PC-3 (cell line): ENCODE measurements around the gene HARS1. TPM values are rescaled to one million over a fixed set of nuclear protein-coding genes. Genes with fewer than 3 reads are reported as not detected.
A peak's percentile ranks its signal among the peaks of the same experiment; 100 is the strongest.

Experiments used
- ATAC-seq: fragments of 200-7000 bp; cut with Tn5 transposase; 2 replicates; pipeline ENCODE4 v1.9.1; 2020; ENCODE audit warnings: mild to moderate bottlenecking, moderate library complexity
- Bru-seq: library from RNA; stranded (reverse); fragments of 400-500 nt; gene quantifications from one replicate; lab custom pipeline; 2021; lab: Mats Ljungman, UMichigan
- BruChase-seq, 2 experiments: library from RNA; stranded (reverse); fragments of 400-500 nt; gene quantifications; one replicate each; lab custom pipeline; 2021; lab: Mats Ljungman, UMichigan
- BruUV-seq: library from RNA; stranded (reverse); fragments of 400-500 nt; replicated peaks from 2 replicates; lab custom pipeline; 2021; lab: Mats Ljungman, UMichigan
- CTCF ChIA-PET: fragments of 300-600 bp; sonication (Branson Sonifier 250); formaldehyde crosslinking; loops from one replicate; lab custom pipeline; 2022; ENCODE audit warnings: antibody characterized with exemption; lab: Charles Lee
- POLR2A ChIA-PET: fragments of 300-600 bp; sonication (Branson Sonifier 250); formaldehyde crosslinking; loops from one replicate; lab custom pipeline; 2022; ENCODE audit warnings: antibody characterized with exemption; ENCODE audit not compliant: unreplicated experiment; lab: Charles Lee
- DNase-seq: peaks from one replicate; pipeline ENCODE4 v3.0.0-alpha.2; 2015
- H2AFZ ChIP-seq: fragments of 300-600 bp; sonication (generic); 2 replicates; pipeline ENCODE4 v1.6.0; 2016; ENCODE audit warnings: antibody characterized with exemption, low read length
- H3F3A ChIP-seq: fragments of 300-600 bp; sonication (generic); one replicate; pipeline ENCODE4 v1.6.0; 2017; ENCODE audit warnings: antibody characterized with exemption, low read length, control low read depth, mild to moderate bottlenecking; ENCODE audit not compliant: unreplicated experiment
- H3K27ac ChIP-seq: fragments of 300-600 bp; sonication (generic); 2 replicates; pipeline ENCODE4 v1.5.1; 2016; ENCODE audit warnings: mild to moderate bottlenecking, low read length
- H3K27me3 ChIP-seq: fragments of 300-600 bp; sonication (generic); 2 replicates; pipeline ENCODE4 v1.6.1; 2016; ENCODE audit warnings: low read length, mixed read lengths
- H3K36me3 ChIP-seq: fragments of 300-600 bp; sonication (generic); 2 replicates; pipeline ENCODE4 v1.6.1; 2016; ENCODE audit warnings: low read depth, mixed run types, low read length, mixed read lengths
- H3K4me1 ChIP-seq: fragments of 300-600 bp; sonication (generic); 2 replicates; pipeline ENCODE4 v1.5.1; 2016; ENCODE audit warnings: low read length; ENCODE audit not compliant: insufficient read depth
- H3K4me2 ChIP-seq: fragments of 300-600 bp; sonication (generic); 2 replicates; pipeline ENCODE4 v1.6.0; 2016; ENCODE audit warnings: low read length
- H3K4me3 ChIP-seq: fragments of 300-600 bp; sonication (generic); 2 replicates; pipeline ENCODE4 v1.5.1; 2016; ENCODE audit warnings: mild to moderate bottlenecking, low read length, mixed read lengths
- H3K79me2 ChIP-seq: fragments of 300-600 bp; sonication (generic); 2 replicates; pipeline ENCODE4 v1.6.1; 2017; ENCODE audit warnings: low read length, mixed read lengths
- H3K9ac ChIP-seq: fragments of 300-600 bp; sonication (generic); 2 replicates; pipeline ENCODE4 v1.6.0; 2016; ENCODE audit warnings: mild to moderate bottlenecking, low read length
- H3K9me2 ChIP-seq: fragments of 300-600 bp; sonication (generic); replicated peaks from 2 replicates; pipeline ENCODE4 v1.6.1; 2016; ENCODE audit warnings: mixed run types, low read length, mixed read lengths
- H3K9me3 ChIP-seq: fragments of 300-600 bp; sonication (generic); 2 replicates; pipeline ENCODE4 v1.6.1; 2016; ENCODE audit warnings: low read length, mixed read lengths
- H4K20me1 ChIP-seq: fragments of 300-600 bp; sonication (generic); 2 replicates; pipeline ENCODE4 v1.6.1; 2016; ENCODE audit warnings: low read length, mixed read lengths
- EZH2 ChIP-seq: fragments of 300-600 bp; sonication (generic); IDR thresholded peaks from one replicate; pipeline ENCODE4 v1.6.1; 2017; ENCODE audit warnings: antibody characterized with exemption, mild to moderate bottlenecking, low read length; ENCODE audit not compliant: unreplicated experiment
- EZH2phosphoT487 ChIP-seq: fragments of 300-600 bp; sonication (generic); IDR thresholded peaks from 2 replicates; pipeline ENCODE4 v1.6.1; 2018; ENCODE audit warnings: mild to moderate bottlenecking, antibody characterized with exemption, low read length, borderline replicate concordance
- intact Hi-C: fragments of 100-400 bp; cut with micrococcal nuclease; formaldehyde crosslinking; loops from 2 replicates; pipeline ENCODE4 v1.9.0; 2023
- long read RNA-seq: library from polyadenylated mRNA; unstranded; transcript quantifications from one replicate; pipeline ENCODE4 v2.0.0, GENCODE V29; 2021; ENCODE audit not compliant: unreplicated experiment
- total RNA-seq: library from RNA; depleted of rRNA; stranded (reverse); fragments of >200 nt; gene quantifications from 2 replicates; pipeline ENCODE4 v1.2.3, GENCODE V29; 2014; rRNA removed
- TF ChIP-seq, protein P1 (sequence below): fragments of 300-600 bp; sonication (generic); conservative IDR thresholded peaks from 2 replicates; pipeline ENCODE4 v1.5.1; 2017; ENCODE audit warnings: antibody characterized with exemption, low read depth, mild to moderate bottlenecking, low read length

The HARS1 gene
- total RNA-seq (76.1 and 87.1 TPM in 2 replicates), Bru-seq, nascent RNA (percentile 73 among the genes with signal in this experiment), BruChase-seq, experiment 1, labeled RNA remaining after a 6-hour chase (percentile 85 among the genes with signal in this experiment), BruChase-seq, experiment 2, labeled RNA remaining after a 2-hour chase (percentile 78 among the genes with signal in this experiment)
- long read RNA-seq, transcript HARS-215 (13 exons, 1,945 nt): major isoform, 55 of 77 reads
- long read RNA-seq, partial matches to known transcripts: 12 of 77 reads
- long read RNA-seq, other reads (novel, unspliced or antisense): 6 of 77 reads

- DNase-seq: peak; percentile 94
- no peaks in the 10 kb centered on the region for H3K9me2 ChIP-seq
- peaks cover 10% of the 10 kb centered on the region; the same call in 1 of the 2 replicates for H3K36me3 ChIP-seq
- peak within 1 kb of the TSS; percentile 96 for H3K9ac ChIP-seq
- intact Hi-C loops: loop anchor here (1.0 kb wide), 3 partner anchors 27 to 44 kb away; partner anchors contain the start of genes IK, NDUFA2 and WDR55
- H3K27me3 ChIP-seq: no peaks in the 10 kb centered on the region
- H3K4me3 ChIP-seq: peak within 1 kb of the TSS; percentile 92
- H3F3A ChIP-seq: no peaks in the 10 kb centered on the region
- TF ChIP-seq, protein P1, sequence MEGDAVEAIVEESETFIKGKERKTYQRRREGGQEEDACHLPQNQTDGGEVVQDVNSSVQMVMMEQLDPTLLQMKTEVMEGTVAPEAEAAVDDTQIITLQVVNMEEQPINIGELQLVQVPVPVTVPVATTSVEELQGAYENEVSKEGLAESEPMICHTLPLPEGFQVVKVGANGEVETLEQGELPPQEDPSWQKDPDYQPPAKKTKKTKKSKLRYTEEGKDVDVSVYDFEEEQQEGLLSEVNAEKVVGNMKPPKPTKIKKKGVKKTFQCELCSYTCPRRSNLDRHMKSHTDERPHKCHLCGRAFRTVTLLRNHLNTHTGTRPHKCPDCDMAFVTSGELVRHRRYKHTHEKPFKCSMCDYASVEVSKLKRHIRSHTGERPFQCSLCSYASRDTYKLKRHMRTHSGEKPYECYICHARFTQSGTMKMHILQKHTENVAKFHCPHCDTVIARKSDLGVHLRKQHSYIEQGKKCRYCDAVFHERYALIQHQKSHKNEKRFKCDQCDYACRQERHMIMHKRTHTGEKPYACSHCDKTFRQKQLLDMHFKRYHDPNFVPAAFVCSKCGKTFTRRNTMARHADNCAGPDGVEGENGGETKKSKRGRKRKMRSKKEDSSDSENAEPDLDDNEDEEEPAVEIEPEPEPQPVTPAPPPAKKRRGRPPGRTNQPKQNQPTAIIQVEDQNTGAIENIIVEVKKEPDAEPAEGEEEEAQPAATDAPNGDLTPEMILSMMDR: no peak
- TF ChIP-seq EZH2 (no peak), EZH2phosphoT487 (no peak)
- peaks cover 7% of the 10 kb centered on the region; the same call in 1 of the 2 replicates for H3K4me1 ChIP-seq
- BruUV-seq: no TSS peak
- peak within 1 kb of the TSS; percentile 82 for H2AFZ ChIP-seq
- ATAC-seq: peak; percentile 94
- peaks cover 62% of the 10 kb centered on the region for H3K79me2 ChIP-seq
- H4K20me1 ChIP-seq: no peaks in the 10 kb centered on the region
- no peaks in the 10 kb centered on the region for H3K9me3 ChIP-seq
- POLR2A ChIA-PET: interaction anchor here (0.5 to 0.9 kb wide), 7 partner anchors 9 to 346 kb away, joined by 4 to 8 read pairs (median 4); partner anchors contain the start of gene ZMAT2
- CTCF ChIA-PET: interaction anchor here (0.5 to 0.7 kb wide), 2 partner anchors 31 to 144 kb away, joined by 3 read pairs; partner anchors contain the start of gene EIF4EBP3
- H3K4me2 ChIP-seq: peak within 1 kb of the TSS; percentile 85
- peak within 1 kb of the TSS; percentile 71 for H3K27ac ChIP-seq
These were observed at the start of gene HARS1, which contains the start of gene HARS2 for GRCh38 chr5:140690941-140691924. TSS of gene HARS1 (minus strand) at chr5:140691370. CDS start at chr5:140691304, 66 bp downstream. TSS of gene HARS2 (plus strand) at chr5:140691455. CDS start at chr5:140691649, 194 bp downstream.

- TF ChIP-seq EZH2: no peak
- TF ChIP-seq, protein P1: no peak
- no peak for TF ChIP-seq EZH2phosphoT487
- POLR2A ChIA-PET: no interaction called here
These were observed 46.3 kb upstream of the HARS1 start for GRCh38 chr5:140737486-140737885.

More at GRCh38 chr5:140737486-140737885, 46.3 kb upstream of the HARS1 start:
- DNase-seq (no peak), ATAC-seq (no peak)
- H3K27me3 ChIP-seq: no peaks in the 10 kb centered on the region
- no peak overlapping the region for H3K9ac ChIP-seq
- no peaks in the 10 kb centered on the region for H3K4me1 ChIP-seq
- H3F3A ChIP-seq: no peaks in the 10 kb centered on the region
- no peak overlapping the region for H2AFZ ChIP-seq
- H3K36me3 ChIP-seq: no peaks in the 10 kb centered on the region
- H3K9me3 ChIP-seq: no peaks in the 10 kb centered on the region
- H3K4me3 ChIP-seq: no peak overlapping the region
- H4K20me1 ChIP-seq: no peaks in the 10 kb centered on the region
- intact Hi-C loops: no loop called here
- no peaks in the 10 kb centered on the region for H3K9me2 ChIP-seq
- H3K79me2 ChIP-seq: no peaks in the 10 kb centered on the region
- no peak overlapping the region for H3K4me2 ChIP-seq
- CTCF ChIA-PET: no interaction called here
- no peak overlapping the region for H3K27ac ChIP-seq
- no TSS peak for BruUV-seq
